ENCODE data around the gene PTRH2.
"Not testable (repeated sequence)": the region's sequence is repeated elsewhere in the genome, so short reads cannot be mapped to it uniquely, and the experiment has no call there.

Gene PTRH2

GRCh38 chr17:59707149-59707970 lies at the start of gene PTRH2, which contains the start of gene VMP1:
Gene PTRH2, minus strand, starts transcription at chr17:59707430. Its CDS starts 9,452 bp downstream, at chr17:59697978.
Gene VMP1, plus strand, starts transcription at chr17:59707654. Its CDS starts 23,793 bp downstream, at chr17:59731447.
- DNase-seq (ENCODE audit: extremely low spot score) = peak; percentile 97
- ChIA-PET CTCF (interaction anchor here (1.2 to 2.5 kb wide), 7 partner anchors 15 to 207 kb away, joined by 3 to 11 read pairs (median 5); no protein-coding TSS in a partner anchor), POLR2A (interaction anchor here (0.5 to 1.1 kb wide), 6 partner anchors 88 to 662 kb away, joined by 3 to 9 read pairs (median 5); partner anchors contain the start of genes CLTC and SMG8)
- TF ChIP-seq CTCF (IDR thresholded peaks at IDR 0.05; ENCODE audit: control extremely low read depth, extremely low read depth, low read depth, missing control alignments) = no peak

GRCh38 chr17:59756236-59756818 lies 49.1 kb upstream of the PTRH2 start:
- no peak for TF ChIP-seq CTCF (IDR thresholded peaks at IDR 0.05; ENCODE audit: control extremely low read depth, extremely low read depth, low read depth, missing control alignments)
- no peak for DNase-seq (ENCODE audit: extremely low spot score)
- ChIA-PET CTCF (interaction anchor here (6.4 to 6.5 kb wide), 2 partner anchors 6 to 84 kb away, joined by 51 to 93 read pairs; no protein-coding TSS in a partner anchor), POLR2A (no interaction called here)

GRCh38 chr17:59755069-59755468 lies 47.8 kb upstream of the PTRH2 start:
- DNase-seq (ENCODE audit: extremely low spot score); POLR2A ChIA-PET: not testable (repeated sequence)
- CTCF ChIA-PET = interaction anchor here (0.6 to 6.5 kb wide), 8 partner anchors 7 to 282 kb away, joined by 4 to 93 read pairs (median 31); no protein-coding TSS in a partner anchor

- POLR2A ChIA-PET = interaction anchor here (1.1 kb wide), 2 partner anchors 53 to 86 kb away, joined by 3 to 5 read pairs; no protein-coding TSS in a partner anchor
These were observed 47.3 kb upstream of the PTRH2 start for GRCh38 chr17:59754552-59754951.

GRCh38 chr17:59753522-59754467 lies 46.6 kb upstream of the PTRH2 start:
- ChIA-PET CTCF (interaction anchor here (0.7 to 6.5 kb wide), 29 partner anchors 9 to 283 kb away, joined by 3 to 93 read pairs (median 6); partner anchors contain the start of genes PTRH2, RPS6KB1, TUBD1 and VMP1), POLR2A (interaction anchor here (1.1 to 1.3 kb wide), 3 partner anchors 52 to 95 kb away, joined by 3 to 5 read pairs (median 3); no protein-coding TSS in a partner anchor)
- peak; percentile 72 for DNase-seq (ENCODE audit: extremely low spot score)
- TF ChIP-seq CTCF (IDR thresholded peaks at IDR 0.05; ENCODE audit: control extremely low read depth, extremely low read depth, low read depth, missing control alignments) = peak; percentile 55

More at GRCh38 chr17:59754552-59754951, 47.3 kb upstream of the PTRH2 start:
- CTCF ChIA-PET = interaction anchor here (0.6 to 6.5 kb wide), 20 partner anchors 8 to 283 kb away, joined by 3 to 93 read pairs (median 6); partner anchors contain the start of genes PTRH2 and VMP1
- TF ChIP-seq CTCF (IDR thresholded peaks at IDR 0.05; ENCODE audit: control extremely low read depth, extremely low read depth, low read depth, missing control alignments) = no peak
- DNase-seq (ENCODE audit: extremely low spot score) = no peak

DNA sequence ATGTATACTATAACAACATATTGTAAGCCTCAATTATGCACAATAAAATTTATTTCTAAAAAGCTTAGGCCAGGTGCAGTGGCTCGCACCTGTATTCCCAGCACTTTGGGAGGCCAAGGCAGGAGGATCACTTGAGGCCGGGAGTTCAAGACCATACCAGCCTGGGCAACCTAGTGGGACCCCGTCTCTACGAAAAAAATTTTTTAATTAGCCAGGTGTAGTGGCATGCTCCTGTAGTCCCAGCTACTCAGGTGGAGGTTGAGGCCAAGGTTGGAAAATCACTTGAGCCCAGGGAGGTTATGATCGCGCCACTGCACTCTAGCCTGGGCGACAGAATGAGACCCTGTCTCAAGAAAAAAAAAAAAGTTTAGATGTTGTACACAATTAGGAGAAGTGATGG lies 45.7 kb upstream of the PTRH2 start:
- TF ChIP-seq CTCF (IDR thresholded peaks at IDR 0.05; ENCODE audit: control extremely low read depth, extremely low read depth, low read depth, missing control alignments) = no peak
- no peak for DNase-seq (ENCODE audit: extremely low spot score)
- CTCF ChIA-PET = interaction anchor here (0.9 to 6.5 kb wide), 23 partner anchors 9 to 284 kb away, joined by 3 to 93 read pairs (median 6); partner anchors contain the start of genes PTRH2, RPS6KB1, TUBD1 and VMP1
- POLR2A ChIA-PET = interaction anchor here (1.3 to 1.5 kb wide), 4 partner anchors 75 to 96 kb away, joined by 3 to 9 read pairs (median 4); no protein-coding TSS in a partner anchor
